GM23338 (cell line): ENCODE results near the gene ZFP28. TPM values are rescaled to one million over a fixed set of nuclear protein-coding genes. Genes with fewer than 3 reads are reported as not detected.

Experiments used
- ATAC-seq: fragments of 200-7000 bp; cut with Tn5 transposase; 3 replicates; pipeline ENCODE4 v1.9.1; 2020
- DNase-seq: peaks from one replicate; pipeline ENCODE4 v3.0.0-alpha.2; 2015; ENCODE audit warnings: low spot score
- H2AFZ ChIP-seq: fragments of 200-600 bp; sonication (generic); 2 replicates; pipeline ENCODE4 v1.8.0; 2016; ENCODE audit warnings: antibody characterized with exemption, mild to moderate bottlenecking, moderate library complexity
- H3F3A ChIP-seq: fragments of 200-600 bp; sonication (generic); replicated peaks from 2 replicates; pipeline ENCODE4 v1.8.0; 2017; ENCODE audit warnings: antibody characterized with exemption, mixed run types, low read depth
- H3K27ac ChIP-seq: fragments of 200-600 bp; sonication (generic); 2 replicates; pipeline ENCODE4 v1.6.1; 2016; ENCODE audit warnings: low read depth
- H3K27me3 ChIP-seq: fragments of 200-600 bp; sonication (generic); 2 replicates; pipeline ENCODE4 v1.8.0; 2016; ENCODE audit warnings: mild to moderate bottlenecking, mixed run types, moderate library complexity; ENCODE audit not compliant: insufficient read depth
- H3K36me3 ChIP-seq: fragments of 200-600 bp; sonication (generic); 2 replicates; pipeline ENCODE4 v1.8.0; 2016; ENCODE audit warnings: mild to moderate bottlenecking; ENCODE audit not compliant: insufficient read depth
- H3K4me1 ChIP-seq: fragments of 200-600 bp; sonication (generic); 2 replicates; pipeline ENCODE4 v1.8.0; 2016; ENCODE audit warnings: mild to moderate bottlenecking, moderate library complexity; ENCODE audit not compliant: insufficient read depth
- H3K4me2 ChIP-seq: fragments of 200-600 bp; sonication (generic); 2 replicates; pipeline ENCODE4 v1.7.1; 2017; ENCODE audit warnings: mixed run types
- H3K4me3 ChIP-seq: fragments of 200-600 bp; sonication (generic); 2 replicates; pipeline ENCODE4 v1.6.1; 2016; ENCODE audit warnings: mixed run types
- H3K79me2 ChIP-seq: fragments of 200-600 bp; sonication (generic); replicated peaks from 2 replicates; pipeline ENCODE4 v1.8.0; 2017; ENCODE audit warnings: mild to moderate bottlenecking; ENCODE audit not compliant: insufficient read depth
- H3K9me2 ChIP-seq: fragments of 200-600 bp; sonication (generic); 2 replicates; pipeline ENCODE4 v1.8.0; 2017; ENCODE audit not compliant: insufficient read depth
- H4K20me1 ChIP-seq: fragments of 200-600 bp; sonication (generic); replicated peaks from 2 replicates; pipeline ENCODE4 v1.8.0; 2017; ENCODE audit warnings: mild to moderate bottlenecking; ENCODE audit not compliant: insufficient read depth
- H3K27ac Mint-ChIP-seq: 2 replicates; pipeline ENCODE4 v1.8.0; 2020; ENCODE audit warnings: inconsistent platforms, mild to moderate bottlenecking, moderate library complexity, mixed read lengths
- H3K27me3 Mint-ChIP-seq: 3 replicates; pipeline ENCODE4 v1.8.0; 2022; ENCODE audit warnings: low read depth, mild to moderate bottlenecking, moderate library complexity, mixed read lengths, inconsistent platforms; ENCODE audit not compliant: insufficient read depth, poor library complexity
- H3K36me3 Mint-ChIP-seq: 3 replicates; pipeline ENCODE4 v1.8.0; 2021; ENCODE audit warnings: low read depth, mild to moderate bottlenecking, inconsistent platforms, moderate library complexity, mixed read lengths
- H3K4me1 Mint-ChIP-seq: 3 replicates; pipeline ENCODE4 v1.8.0; 2020; ENCODE audit warnings: mild to moderate bottlenecking, inconsistent platforms, mixed read lengths
- H3K4me3 Mint-ChIP-seq: 3 replicates; pipeline ENCODE4 v1.8.0; 2021; ENCODE audit warnings: moderate library complexity, mild to moderate bottlenecking, inconsistent platforms, mixed read lengths
- H3K9me3 Mint-ChIP-seq: 3 replicates; pipeline ENCODE4 v1.8.0; 2020; ENCODE audit warnings: moderate library complexity, mild to moderate bottlenecking, inconsistent platforms, mixed read lengths
- CREB1 ChIP-seq: fragments of 250-450 bp; sonication (Bioruptor Pico); IDR thresholded peaks from 2 replicates; pipeline ENCODE4 v1.5.0; 2020; ENCODE audit warnings: low read depth, mild to moderate bottlenecking, moderate library complexity
- CTCF ChIP-seq, 2 experiments: fragments of 200-600 bp in 1 of 2; sonication (generic) in 1 of 2; conservative IDR thresholded peaks; 2 replicates each; pipeline versions ENCODE4 v1.5.1 to v1.6.1; 2016 to 2017; ENCODE audit warnings: antibody characterized with exemption in 2 of 2, low read depth in 2 of 2, mild to moderate bottlenecking in 2 of 2, moderate library complexity in 1 of 2
- EZH2 ChIP-seq: fragments of 200-600 bp; sonication (generic); IDR thresholded peaks from one replicate; pipeline ENCODE4 v1.8.0; 2017; ENCODE audit warnings: antibody characterized with exemption, mild to moderate bottlenecking, low read depth; ENCODE audit not compliant: unreplicated experiment
- EZH2phosphoT487 ChIP-seq: fragments of 200-600 bp; sonication (generic); IDR thresholded peaks from one replicate; pipeline ENCODE4 v1.8.1; 2018; ENCODE audit warnings: antibody characterized with exemption; ENCODE audit not compliant: unreplicated experiment
- JUNB ChIP-seq: IDR thresholded peaks from one replicate; pipeline ENCODE4 v1.6.1; 2016; ENCODE audit warnings: antibody characterized with exemption; ENCODE audit not compliant: unreplicated experiment
- NANOG ChIP-seq: IDR thresholded peaks from 2 replicates; pipeline ENCODE4 v1.6.1; 2016; ENCODE audit warnings: antibody characterized with exemption, borderline replicate concordance
- POLR2AphosphoS5 ChIP-seq: IDR thresholded peaks from 2 replicates; pipeline ENCODE4 v1.6.1; 2016; ENCODE audit warnings: antibody characterized with exemption, low read depth
- ZNF331 ChIP-seq: fragments of 250-450 bp; sonication (Bioruptor Pico); IDR thresholded peaks from 2 replicates; pipeline ENCODE4 v1.5.0; 2020; ENCODE audit warnings: low read depth, mild to moderate bottlenecking, moderate library complexity
- polyA plus RNA-seq: library from polyadenylated mRNA; unstranded; fragments of >200 nt; fragmentation: Nextera tagmentation; extraction: Ambion mirVana; gene quantifications from 2 replicates; pipeline ENCODE4 v1.2.1, GENCODE V29; 2016
- total RNA-seq: library from RNA; depleted of rRNA; stranded (reverse); fragments of >200 nt; shearing (Covaris generic); gene quantifications from 2 replicates; pipeline ENCODE4 v1.2.3, GENCODE V29; 2014
- TF ChIP-seq, protein P1 (sequence below): IDR thresholded peaks from 2 replicates; pipeline ENCODE4 v1.6.1; 2016; ENCODE audit warnings: antibody characterized with exemption

Gene ZFP28
- total and polyA plus RNA-seq, 2 experiments from 2014 or later: 3.0 to 7.9 TPM

DNA sequence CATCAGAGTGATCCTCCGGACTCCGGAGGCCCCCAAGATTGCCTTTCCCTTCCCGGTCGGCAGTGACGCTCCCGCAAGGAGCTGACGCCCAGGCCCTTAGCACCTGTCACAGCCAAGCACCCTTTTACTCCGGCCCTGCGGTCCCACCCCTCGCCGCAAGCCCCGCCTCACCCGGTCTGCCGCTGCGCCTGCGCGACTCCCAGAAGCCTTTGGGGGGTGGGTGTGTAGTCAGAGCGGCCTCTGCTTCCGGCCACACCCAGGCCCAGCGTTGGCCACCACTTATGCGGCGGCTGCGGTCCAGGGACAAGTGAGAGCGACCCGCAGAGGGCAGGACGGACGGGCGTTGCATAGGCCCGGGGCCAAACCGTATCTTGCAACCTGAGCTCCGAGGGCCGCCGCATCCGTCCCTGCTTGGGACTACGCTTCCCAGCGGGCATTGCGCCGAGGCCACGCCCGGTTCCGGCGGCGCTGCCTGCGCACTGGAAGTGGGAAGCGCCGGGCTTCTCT is 441 bp upstream of the ZFP28 start:
- H3K4me1 Mint-ChIP-seq: 0 out of 3 replicates have a peak, but pooled peaks cover 4% of the 10 kb centered on the region
- H3K27ac Mint-ChIP-seq: peak overlapping the region; percentile 83; the same call in 1 of the 2 replicates
- no peaks in the 10 kb centered on the region for H3K36me3 ChIP-seq
- peaks cover 82% of the 10 kb centered on the region for H3K9me3 Mint-ChIP-seq
- H4K20me1 ChIP-seq: no peaks in the 10 kb centered on the region; the same call in 1 of the 2 replicates
- no peaks in the 10 kb centered on the region for H3F3A ChIP-seq
- no peak overlapping the region for H3K27ac ChIP-seq
- peaks cover 6% of the 10 kb centered on the region for H3K27me3 Mint-ChIP-seq
- no peaks in the 10 kb centered on the region for H3K27me3 ChIP-seq
- no peaks in the 10 kb centered on the region for H3K79me2 ChIP-seq
- ATAC-seq: peak; percentile 96
- H3K4me3 Mint-ChIP-seq: peak overlapping the region; percentile 83
- H2AFZ ChIP-seq: peak overlapping the region; percentile 97
- peak; percentile 31; the same call in 1 of the 2 replicates for TF ChIP-seq POLR2AphosphoS5
- TF ChIP-seq JUNB: no peak
- TF ChIP-seq ZNF331 (CRISPR knock-in tag): no peak
- 0 out of 2 replicates have a peak, but pooled peaks have one; percentile 35 for TF ChIP-seq CREB1 (CRISPR knock-in tag)
- TF ChIP-seq CTCF (conservative IDR thresholded peaks at IDR 0.05; ENCODE audit: low read depth in 2 of 2): no peak
- TF ChIP-seq, protein P1, sequence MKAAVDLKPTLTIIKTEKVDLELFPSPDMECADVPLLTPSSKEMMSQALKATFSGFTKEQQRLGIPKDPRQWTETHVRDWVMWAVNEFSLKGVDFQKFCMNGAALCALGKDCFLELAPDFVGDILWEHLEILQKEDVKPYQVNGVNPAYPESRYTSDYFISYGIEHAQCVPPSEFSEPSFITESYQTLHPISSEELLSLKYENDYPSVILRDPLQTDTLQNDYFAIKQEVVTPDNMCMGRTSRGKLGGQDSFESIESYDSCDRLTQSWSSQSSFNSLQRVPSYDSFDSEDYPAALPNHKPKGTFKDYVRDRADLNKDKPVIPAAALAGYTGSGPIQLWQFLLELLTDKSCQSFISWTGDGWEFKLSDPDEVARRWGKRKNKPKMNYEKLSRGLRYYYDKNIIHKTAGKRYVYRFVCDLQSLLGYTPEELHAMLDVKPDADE: peak; percentile 63; the same call in 1 of the 2 replicates
- peak overlapping the region; percentile 80 for H3K4me2 ChIP-seq
- no peaks in the 10 kb centered on the region; the same call in 1 of the 2 replicates for H3K9me2 ChIP-seq
- H3K36me3 Mint-ChIP-seq: peaks cover 50% of the 10 kb centered on the region
- peak; percentile 95 for DNase-seq
- H3K4me3 ChIP-seq: peak overlapping the region; percentile 87
- peaks cover 5% of the 10 kb centered on the region for H3K4me1 ChIP-seq

DNA sequence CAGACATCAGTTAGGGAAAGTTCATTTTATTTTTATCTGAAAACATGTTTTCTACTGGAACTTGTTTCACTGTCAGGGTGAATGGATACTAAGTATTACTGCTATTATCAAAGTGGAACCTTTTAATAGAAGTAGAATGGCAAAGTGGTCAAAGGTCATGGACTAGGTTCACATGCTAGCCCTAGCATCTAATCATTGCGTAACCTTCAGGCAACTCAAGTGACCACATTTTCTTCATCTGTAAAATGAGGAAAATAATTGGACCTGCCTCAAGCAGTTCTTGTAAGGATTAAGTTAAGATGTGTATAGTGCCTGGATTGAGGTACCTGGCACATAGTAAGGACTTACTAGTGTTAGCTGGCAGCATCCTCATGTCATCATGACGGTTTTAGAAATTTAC is 5.0 kb downstream of the ZFP28 start:
- Histone ChIP-seq H3K9me2 (no peaks in the 10 kb centered on the region), H3K4me2 (no peak overlapping the region), H3K27ac (no peak overlapping the region), H3K4me1 (no peaks in the 10 kb centered on the region), H3F3A (no peaks in the 10 kb centered on the region), H4K20me1 (no peaks in the 10 kb centered on the region; the same call in 1 of the 2 replicates), H3K27me3 (no peaks in the 10 kb centered on the region), H3K79me2 (no peaks in the 10 kb centered on the region), H2AFZ (no peak overlapping the region), H3K36me3 (no peaks in the 10 kb centered on the region), H3K4me3 (no peak overlapping the region)
- ATAC-seq (no peak), DNase-seq (no peak)
- H3K9me3 Mint-ChIP-seq: peaks cover 78% of the 10 kb centered on the region
- TF ChIP-seq CREB1 (CRISPR knock-in tag) (no peak), CTCF (conservative IDR thresholded peaks at IDR 0.05; ENCODE audit: low read depth in 2 of 2) (no peak), ZNF331 (CRISPR knock-in tag) (no peak), NANOG (no peak), EZH2phosphoT487 (no peak), EZH2 (no peak)
- TF ChIP-seq, protein P1: no peak
- H3K4me1 Mint-ChIP-seq: 0 out of 3 replicates have a peak, but pooled peaks cover 4% of the 10 kb centered on the region
- peaks cover 9% of the 10 kb centered on the region for H3K27me3 Mint-ChIP-seq
- H3K27ac Mint-ChIP-seq: no peak overlapping the region
- no peak overlapping the region for H3K4me3 Mint-ChIP-seq
- H3K36me3 Mint-ChIP-seq: peaks cover 72% of the 10 kb centered on the region
